Tibial artery (tissue), 4 donors: ENCODE measurements around the gene SHH.

Experiments
- DNase-seq, 2 donors: peaks; one replicate each; pipeline ENCODE4 v3.0.0-alpha.2; 2019
- H3K27ac ChIP-seq, 2 donors: fragments of 200-600 bp; sonication (generic) in 1 of 2; 1 replicate in 1 of 2; 2 replicates in 1 of 2; pipeline ENCODE4 v1.5.1; 2018 to 2019; ENCODE audit warnings: mild to moderate bottlenecking in 1 of 2
- H3K27me3 ChIP-seq, 2 donors: fragments of 200-600 bp; sonication (generic) in 1 of 2; one replicate each; pipeline versions ENCODE4 v1.5.1 to v1.6.0; 2016 to 2019
- H3K36me3 ChIP-seq, 3 donors: fragments of 200-600 bp; sonication (generic) in 2 of 3; one replicate each; pipeline ENCODE4 v1.5.1; 2016 to 2019; ENCODE audit warnings: mild to moderate bottlenecking in 2 of 3
- H3K4me1 ChIP-seq, 4 donors: fragments of 200-600 bp; sonication (generic) in 2 of 4; 1 replicate in 3 of 4; 2 replicates in 1 of 4; pipeline ENCODE4 v1.5.1; 2016 to 2019
- H3K4me3 ChIP-seq, 2 donors: fragments of 200-600 bp; sonication (generic) in 1 of 2; 1 replicate in 1 of 2; 2 replicates in 1 of 2; pipeline ENCODE4 v1.5.1; 2018 to 2019; ENCODE audit warnings: mild to moderate bottlenecking in 2 of 2
- H3K9me3 ChIP-seq, 3 donors: fragments of 200-600 bp; sonication (generic) in 1 of 3; one replicate each; pipeline ENCODE4 v1.5.1; 2016 to 2019
- intact Hi-C: fragments of 100-400 bp; cut with DNase I; formaldehyde crosslinking; loops from one replicate; pipeline ENCODE4 v1.15.0; 2023; ENCODE audit warnings: low total_unique reads
- TF ChIP-seq, protein P1 (sequence below), 2 experiments: fragments of 200-600 bp in 1 of 2; fragments of 450-650 bp in 1 of 2; IDR thresholded peaks; one replicate each; pipeline ENCODE4 v1.5.1; 2017 to 2019; ENCODE audit warnings: antibody characterized with exemption in 2 of 2, mild to moderate bottlenecking in 1 of 2, moderate library complexity in 1 of 2

The SHH gene

DNA sequence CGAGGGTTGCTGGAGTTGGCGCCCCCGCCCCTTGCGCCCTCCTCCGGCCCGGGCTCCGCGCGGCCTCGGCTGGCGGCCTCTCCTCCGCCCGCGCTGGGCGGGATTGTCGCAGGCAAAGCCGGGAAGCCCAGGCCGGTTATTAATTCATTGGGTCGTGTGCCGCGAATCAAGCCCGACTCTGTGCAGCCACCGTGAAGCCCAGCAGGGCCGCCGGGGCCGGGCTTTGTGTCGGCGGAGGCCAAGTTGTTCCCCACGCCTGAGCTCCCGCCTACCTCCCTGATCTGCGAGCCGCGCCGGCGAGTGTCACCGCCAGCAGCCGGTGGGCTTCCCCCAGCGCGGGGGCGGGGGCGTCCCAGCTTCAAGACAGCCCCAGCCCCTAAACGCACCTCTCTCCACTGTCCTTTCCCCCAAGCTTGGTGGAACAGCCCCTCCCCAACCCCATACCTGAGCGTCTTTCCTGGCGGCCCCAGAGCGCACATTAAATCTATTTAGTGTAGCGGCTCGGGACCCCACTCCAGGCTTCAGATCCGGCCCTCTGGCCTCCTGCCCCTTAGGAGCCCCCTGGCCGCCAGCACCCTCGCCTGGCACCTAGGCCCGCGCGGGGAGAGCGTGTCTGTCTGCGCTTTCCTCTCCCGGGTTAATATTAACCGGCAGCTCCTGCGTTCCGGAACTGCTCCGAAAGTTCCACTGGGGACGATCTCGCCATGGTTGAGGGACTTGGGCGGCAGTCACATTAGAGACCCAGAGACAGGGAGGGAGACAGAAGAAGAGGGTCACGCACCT is 3.5 kb downstream of the SHH start:
- DNase-seq = no peak
- H3K4me3 ChIP-seq = peak overlapping the region in 1 of 2 donors; percentile 16
- H3K27ac ChIP-seq = no peak overlapping the region

DNA sequence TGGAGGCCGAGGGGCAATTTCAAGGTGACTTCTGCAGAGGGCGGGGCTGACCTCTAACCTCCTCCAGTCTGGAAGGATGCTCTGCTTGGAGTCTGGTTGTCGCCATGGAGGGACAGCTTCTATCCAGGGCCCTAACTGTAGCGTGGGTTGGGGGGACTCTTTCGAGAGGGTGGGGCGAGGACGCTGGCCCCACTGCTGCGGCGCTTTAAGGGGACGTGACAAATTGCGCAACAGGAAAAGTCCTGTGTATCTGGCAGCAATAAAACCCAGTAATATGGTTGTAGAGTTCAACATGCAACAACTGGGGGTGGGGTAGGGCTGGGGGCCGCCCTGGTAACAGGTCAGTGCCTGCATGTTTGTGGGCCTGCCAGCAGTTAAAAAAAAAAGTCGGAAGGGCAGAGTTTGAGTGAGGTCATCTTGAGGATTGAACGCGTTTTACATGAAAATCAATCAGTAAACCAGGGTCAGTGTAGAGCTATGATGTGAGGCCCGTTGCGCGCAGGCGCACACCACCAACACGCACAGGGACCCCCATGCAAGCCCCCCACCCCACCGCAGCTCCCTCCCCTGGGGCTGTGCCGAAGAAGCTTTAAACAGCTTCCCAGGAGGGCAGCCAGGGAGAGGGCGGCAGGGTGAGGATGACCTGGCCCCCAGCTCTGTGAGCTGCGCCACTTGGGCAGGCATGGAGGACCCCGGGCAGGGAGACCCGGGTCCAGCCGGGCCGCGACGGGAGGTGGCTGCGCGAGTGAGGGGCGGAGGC is 4.3 kb downstream of the SHH start:
- Histone ChIP-seq H3K27ac (no peak overlapping the region), H3K9me3 (no peaks in the 10 kb centered on the region), H3K27me3 (peaks cover 0 to 98% of the 10 kb centered on the region in 2 donors), H3K36me3 (no peaks in the 10 kb centered on the region), H3K4me3 (no peak overlapping the region), H3K4me1 (peaks cover 0 to 86% (median 62%) of the 10 kb centered on the region in 4 donors)
- DNase-seq = no peak
- TF ChIP-seq, protein P1, sequence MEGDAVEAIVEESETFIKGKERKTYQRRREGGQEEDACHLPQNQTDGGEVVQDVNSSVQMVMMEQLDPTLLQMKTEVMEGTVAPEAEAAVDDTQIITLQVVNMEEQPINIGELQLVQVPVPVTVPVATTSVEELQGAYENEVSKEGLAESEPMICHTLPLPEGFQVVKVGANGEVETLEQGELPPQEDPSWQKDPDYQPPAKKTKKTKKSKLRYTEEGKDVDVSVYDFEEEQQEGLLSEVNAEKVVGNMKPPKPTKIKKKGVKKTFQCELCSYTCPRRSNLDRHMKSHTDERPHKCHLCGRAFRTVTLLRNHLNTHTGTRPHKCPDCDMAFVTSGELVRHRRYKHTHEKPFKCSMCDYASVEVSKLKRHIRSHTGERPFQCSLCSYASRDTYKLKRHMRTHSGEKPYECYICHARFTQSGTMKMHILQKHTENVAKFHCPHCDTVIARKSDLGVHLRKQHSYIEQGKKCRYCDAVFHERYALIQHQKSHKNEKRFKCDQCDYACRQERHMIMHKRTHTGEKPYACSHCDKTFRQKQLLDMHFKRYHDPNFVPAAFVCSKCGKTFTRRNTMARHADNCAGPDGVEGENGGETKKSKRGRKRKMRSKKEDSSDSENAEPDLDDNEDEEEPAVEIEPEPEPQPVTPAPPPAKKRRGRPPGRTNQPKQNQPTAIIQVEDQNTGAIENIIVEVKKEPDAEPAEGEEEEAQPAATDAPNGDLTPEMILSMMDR (IDR thresholded peaks at IDR 0.05) = no peak
- intact Hi-C loops = loop anchor here (10.0 kb wide), 1 partner anchor 1007 kb away; no protein-coding TSS in a partner anchor

More for the DNA sequence above, 3.5 kb downstream of the SHH start:
- H3K4me1 ChIP-seq = peaks cover 0 to 78% (median 54%) of the 10 kb centered on the region in 4 donors
- H3K36me3 ChIP-seq = no peaks in the 10 kb centered on the region
- TF ChIP-seq, protein P1 (IDR thresholded peaks at IDR 0.05) = no peak
- H3K9me3 ChIP-seq = no peaks in the 10 kb centered on the region
- H3K27me3 ChIP-seq = peaks cover 0 to 98% of the 10 kb centered on the region in 2 donors
- intact Hi-C loops = loop anchor here (10.0 kb wide), 1 partner anchor 1006 kb away; no protein-coding TSS in a partner anchor

DNA sequence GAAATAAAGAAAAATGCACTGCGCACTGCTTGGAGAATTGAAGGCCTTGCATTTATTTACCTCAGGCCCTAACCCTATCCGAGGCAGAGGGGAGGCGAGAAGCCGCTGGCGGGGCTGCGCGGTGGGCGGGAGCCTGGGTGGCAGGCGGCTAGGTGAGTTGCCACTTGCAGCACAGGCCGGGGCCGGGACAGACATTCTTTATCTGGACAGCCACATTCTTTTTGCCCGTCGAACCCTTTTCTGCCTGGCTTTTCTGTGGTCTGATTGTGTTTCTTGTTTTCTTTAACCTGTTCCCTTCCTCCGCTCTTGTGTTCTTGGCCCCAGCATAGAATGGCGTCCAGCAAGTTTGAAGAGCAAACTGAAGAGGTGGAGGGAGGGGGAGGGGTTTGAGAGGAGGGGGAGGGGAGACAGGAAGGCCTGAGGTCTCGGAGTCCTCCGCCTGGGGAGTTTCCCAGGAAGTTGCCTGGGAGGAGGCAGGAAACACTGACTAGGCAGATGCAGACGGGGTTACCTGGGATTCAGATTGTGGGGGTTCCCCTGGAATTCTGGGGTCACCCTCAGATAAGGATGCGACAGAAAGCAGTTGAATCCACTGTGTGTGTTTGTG is 5.1 kb downstream of the SHH start:
- DNase-seq = no peak
- H3K27me3 ChIP-seq = peaks cover 0 to 100% of the 10 kb centered on the region in 2 donors
- H3K27ac ChIP-seq = no peak overlapping the region
- H3K4me1 ChIP-seq = peaks cover 0 to 84% (median 65%) of the 10 kb centered on the region in 4 donors
- TF ChIP-seq, protein P1 (IDR thresholded peaks at IDR 0.05) = no peak
- no peaks in the 10 kb centered on the region for H3K9me3 ChIP-seq
- H3K4me3 ChIP-seq = no peak overlapping the region
- intact Hi-C loops = loop anchor here (10.0 kb wide), 1 partner anchor 1008 kb away; no protein-coding TSS in a partner anchor
- no peaks in the 10 kb centered on the region for H3K36me3 ChIP-seq

DNA sequence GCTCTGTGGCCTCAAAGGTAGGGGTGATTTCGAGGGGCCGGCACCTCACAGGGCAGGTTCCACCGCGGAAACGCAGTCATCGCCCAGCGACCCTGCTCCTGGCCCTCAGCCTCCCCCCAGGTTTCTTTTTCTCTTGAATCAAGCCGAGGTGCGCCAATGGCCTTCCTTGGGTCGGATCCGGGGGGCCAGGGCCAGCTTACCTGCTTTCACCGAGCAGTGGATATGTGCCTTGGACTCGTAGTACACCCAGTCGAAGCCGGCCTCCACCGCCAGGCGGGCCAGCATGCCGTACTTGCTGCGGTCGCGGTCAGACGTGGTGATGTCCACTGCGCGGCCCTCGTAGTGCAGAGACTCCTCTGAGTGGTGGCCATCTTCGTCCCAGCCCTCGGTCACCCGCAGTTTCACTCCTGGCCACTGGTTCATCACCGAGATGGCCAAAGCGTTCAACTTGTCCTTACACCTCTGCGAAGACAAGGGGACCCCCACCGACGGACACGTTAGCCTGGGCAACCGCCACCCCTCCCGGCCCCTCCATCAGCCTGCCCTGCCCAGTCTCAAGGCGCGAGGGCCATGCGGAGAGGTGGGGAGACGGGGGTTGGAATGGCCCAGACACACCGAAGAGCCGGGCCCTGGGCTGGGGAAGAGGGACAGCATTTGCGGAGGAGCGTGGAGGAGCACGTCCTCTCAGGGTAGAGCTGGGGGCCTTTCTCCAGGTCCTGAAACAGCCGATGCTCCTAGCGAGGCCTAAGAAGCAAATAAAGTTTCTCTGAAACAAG is 6.0 kb downstream of the SHH start:
- TF ChIP-seq, protein P1 (IDR thresholded peaks at IDR 0.05) = no peak
- intact Hi-C loops = loop anchor here (10.0 kb wide), 1 partner anchor 1009 kb away; no protein-coding TSS in a partner anchor
- H3K4me3 ChIP-seq = peak overlapping the region in 1 of 2 donors; percentile 43

DNA sequence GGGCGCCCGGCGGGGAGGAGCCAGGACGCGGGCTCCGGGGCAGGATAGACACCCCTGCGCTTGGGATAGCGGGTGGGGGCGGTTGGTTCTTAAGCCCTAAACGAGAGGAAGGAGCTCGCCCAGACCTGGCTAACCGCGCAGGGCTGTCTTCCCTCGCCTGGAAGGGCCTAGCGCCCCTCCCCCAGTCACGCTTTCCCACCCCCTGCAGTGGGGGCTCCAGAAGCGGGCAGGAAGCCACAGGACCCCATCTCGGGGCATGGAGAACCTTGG is 6.5 kb downstream of the SHH start:
- H3K36me3 ChIP-seq = no peaks in the 10 kb centered on the region
- peaks cover 0 to 98% of the 10 kb centered on the region in 2 donors for H3K27me3 ChIP-seq
- no peak overlapping the region for H3K27ac ChIP-seq
- peak overlapping the region; percentile 29 to 43 for H3K4me3 ChIP-seq
- H3K4me1 ChIP-seq = peaks cover 0 to 71% (median 64%) of the 10 kb centered on the region in 4 donors
- no peak for DNase-seq
- intact Hi-C loops = loop anchor here (10.0 kb wide), 1 partner anchor 1009 kb away; no protein-coding TSS in a partner anchor
- TF ChIP-seq, protein P1 (IDR thresholded peaks at IDR 0.05) = no peak
- no peaks in the 10 kb centered on the region for H3K9me3 ChIP-seq

More for the DNA sequence above, 6.0 kb downstream of the SHH start:
- no peak overlapping the region for H3K27ac ChIP-seq
- no peaks in the 10 kb centered on the region for H3K9me3 ChIP-seq
- peaks cover 0 to 98% of the 10 kb centered on the region in 2 donors for H3K27me3 ChIP-seq
- no peak for DNase-seq
- H3K36me3 ChIP-seq = no peaks in the 10 kb centered on the region
- H3K4me1 ChIP-seq = peaks cover 0 to 76% (median 65%) of the 10 kb centered on the region in 4 donors
